Cardiac septum (tissue), 1 donor: ENCODE measurements around the gene AJUBA. TPM values are rescaled to one million over a fixed set of nuclear protein-coding genes. Genes with fewer than 3 reads are reported as not detected.
"Not testable (repeated sequence)": the region's sequence is repeated elsewhere in the genome, so short reads cannot be mapped to it uniquely, and the experiment has no call there.

ENCODE experiments used
- DNase-seq: peaks from one replicate; pipeline ENCODE4 v3.0.0-alpha.2; 2020; ENCODE audit warnings: low spot score
- intact Hi-C: fragments of 100-400 bp; cut with DNase I; formaldehyde crosslinking; loops from one replicate; pipeline ENCODE4 v1.14.0; 2022
- total RNA-seq: library from RNA; stranded (reverse); fragmentation: NEBNext Ultra II Directional; extraction: Animal tissue kit (Norgen Biotek cat#: 25700); gene quantifications from one replicate; pipeline ENCODE4 v1.2.1, GENCODE V29; 2021
- donor health status: DM: no; HTN: no; CAD: no.

The AJUBA gene
- total RNA-seq, 1 donor from 2014 or later = 14.0 TPM

- intact Hi-C loops = loop anchor here (5.0 kb wide), 1 partner anchor 48 kb away; the partner anchor contains the start of gene CDH24
These were observed 26.5 kb upstream of the AJUBA start for GRCh38 chr14:23008831-23009230.

DNA sequence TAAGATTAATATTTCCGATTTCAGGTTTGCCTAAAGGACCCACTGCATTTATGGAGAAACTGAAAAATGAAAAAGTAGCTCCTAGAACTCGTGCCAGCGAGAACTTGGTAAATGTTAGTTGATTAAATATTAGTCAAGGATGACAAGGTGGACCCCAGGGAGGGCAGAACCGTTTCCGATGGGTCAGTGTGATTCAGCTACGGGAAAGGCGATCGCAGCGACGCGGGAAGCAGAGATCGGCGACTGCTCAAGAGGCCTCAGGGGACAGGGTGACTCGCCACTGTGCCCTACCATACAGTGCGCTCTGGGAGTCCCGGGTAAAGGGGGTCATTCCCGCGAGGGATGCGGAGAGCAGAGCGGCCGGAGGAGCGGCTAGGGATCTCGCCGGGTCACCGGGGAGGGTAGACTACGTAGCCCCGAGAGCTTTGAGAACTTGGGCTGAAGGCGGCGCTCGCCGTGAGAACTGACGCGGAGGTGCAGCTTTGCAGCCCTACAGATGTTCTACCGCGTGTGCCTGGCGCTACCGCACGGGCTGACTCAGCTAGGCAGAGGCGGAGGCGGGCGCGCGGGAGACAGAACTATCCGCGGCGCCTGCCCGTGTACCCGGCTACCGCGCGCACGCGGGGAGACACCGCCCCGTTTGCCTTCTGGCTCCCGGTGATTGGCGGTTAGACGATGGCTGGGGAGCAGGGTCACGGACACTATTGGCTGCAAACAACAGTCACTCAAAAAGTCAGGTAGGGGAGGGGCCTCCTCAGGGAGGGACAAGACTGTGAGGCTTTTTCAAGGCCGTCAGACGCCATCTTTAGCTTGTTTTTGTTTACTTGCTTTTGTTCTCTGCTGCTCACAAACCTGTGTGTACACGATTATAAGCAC, 24.4 kb upstream of the AJUBA start:
- DNase-seq = peak; percentile 98
- intact Hi-C loops = loop anchor here (5.0 kb wide), 1 partner anchor 51 kb away; the partner anchor contains the start of gene CDH24

More at GRCh38 chr14:23008831-23009230, 26.5 kb upstream of the AJUBA start:
- no peak for DNase-seq

- DNase-seq = no peak
- intact Hi-C loops = loop anchor here (5.0 kb wide), 1 partner anchor 51 kb away; the partner anchor contains the start of gene CDH24
These were observed 23.8 kb upstream of the AJUBA start for GRCh38 chr14:23006188-23006534.

DNA sequence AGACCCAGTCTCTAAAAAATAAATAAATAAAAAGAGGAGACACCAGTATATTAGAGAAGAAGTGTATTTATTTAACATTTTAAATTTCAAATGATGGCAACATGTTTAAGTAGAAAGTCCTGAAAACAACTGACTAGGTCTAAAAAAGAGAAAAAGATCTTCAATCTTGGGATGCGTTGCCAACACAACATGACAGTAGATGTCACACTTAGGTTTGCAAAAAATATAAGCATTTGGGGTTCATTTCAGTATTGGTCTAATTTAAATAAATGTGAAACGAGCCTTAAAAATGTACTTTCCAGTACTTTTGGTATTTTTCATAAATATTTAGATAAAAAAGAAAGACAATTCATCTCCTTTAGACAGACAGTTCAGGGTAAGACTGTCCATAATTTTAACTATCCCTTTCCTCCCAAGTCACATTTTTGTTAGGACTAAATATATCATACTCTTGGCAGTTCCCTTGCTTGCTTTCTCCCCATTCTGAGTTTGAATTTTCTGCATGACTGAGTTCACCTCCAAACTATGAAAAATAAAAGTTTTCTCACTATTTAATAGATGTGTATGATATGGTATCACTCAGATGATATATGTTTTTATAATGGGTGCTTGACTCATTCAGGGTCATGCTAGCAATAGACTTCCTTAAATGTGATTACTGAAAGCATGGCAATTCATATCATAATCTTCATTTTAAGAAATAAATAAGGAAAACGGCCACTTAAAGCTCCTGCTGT, 23.3 kb upstream of the AJUBA start:
- DNase-seq = no peak
- intact Hi-C loops = loop anchor here (5.0 kb wide), 1 partner anchor 52 kb away; the partner anchor contains the start of gene CDH24

- intact Hi-C loops = not testable (repeated sequence)
These were observed 21.9 kb upstream of the AJUBA start for GRCh38 chr14:23004274-23004673.

DNA sequence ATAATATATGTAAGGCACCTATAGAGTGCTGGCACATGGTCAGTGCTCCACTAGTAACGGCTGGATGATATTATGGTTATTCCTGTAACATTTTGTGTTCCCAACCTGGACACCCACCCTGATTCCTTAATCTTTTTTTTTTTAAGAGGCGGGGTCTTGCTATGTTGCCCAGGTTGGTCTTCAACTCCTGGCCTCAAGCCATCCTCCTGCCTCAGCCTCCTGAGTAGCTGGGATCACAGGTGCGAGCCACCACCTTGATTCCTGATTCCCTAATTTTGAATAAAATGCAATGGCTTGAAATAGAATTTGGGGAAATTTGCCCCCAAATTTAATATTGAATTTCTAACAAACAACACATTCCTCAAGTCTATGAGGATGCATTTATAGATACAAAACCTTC, 20.2 kb upstream of the AJUBA start:
- DNase-seq = no peak
- intact Hi-C loops = no loop called here

More at GRCh38 chr14:23004274-23004673, 21.9 kb upstream of the AJUBA start:
- DNase-seq = not testable (repeated sequence)

- intact Hi-C loops = no loop called here
- no peak for DNase-seq
These were observed 18.5 kb upstream of the AJUBA start for GRCh38 chr14:23000860-23001259.

- intact Hi-C loops = no loop called here
- DNase-seq = no peak
These were observed 16.1 kb upstream of the AJUBA start for GRCh38 chr14:22998329-22999012.

DNA sequence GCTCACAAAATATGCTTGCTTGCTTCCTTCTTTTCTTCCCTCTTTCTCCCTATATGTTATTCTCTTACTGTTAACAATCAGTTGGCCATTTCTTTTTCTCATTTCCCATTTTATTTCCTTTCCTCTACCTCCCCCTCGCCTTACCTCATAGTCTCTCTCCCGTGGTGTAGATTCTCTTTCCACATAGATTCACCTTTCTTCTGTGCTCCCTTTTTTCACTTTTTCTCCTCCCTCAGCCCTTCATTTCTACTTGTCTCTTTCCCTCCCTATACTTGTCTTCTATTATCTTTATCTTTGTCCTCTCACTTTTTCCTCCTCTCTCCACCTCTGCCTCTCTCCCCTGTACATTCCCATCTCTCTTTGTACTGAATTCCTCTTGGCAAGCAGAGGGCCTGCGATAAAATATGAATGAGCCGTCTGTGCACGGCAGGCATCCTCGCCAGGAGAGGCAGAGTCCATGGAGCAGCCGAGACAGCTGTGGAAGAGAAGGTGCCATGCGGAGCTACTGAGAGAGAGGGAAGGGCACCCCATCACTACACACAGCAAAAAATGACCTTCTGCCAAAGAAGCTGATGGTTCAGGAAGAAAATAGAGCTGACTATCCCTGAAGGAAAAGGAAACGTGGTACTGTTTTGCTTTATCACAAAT, 15.4 kb upstream of the AJUBA start:
- intact Hi-C loops = no loop called here

GRCh38 chr14:22996768-22997654, 14.7 kb upstream of the AJUBA start:
- intact Hi-C loops = no loop called here
- no peak for DNase-seq

More for the DNA sequence above, 15.4 kb upstream of the AJUBA start:
- DNase-seq = no peak

DNA sequence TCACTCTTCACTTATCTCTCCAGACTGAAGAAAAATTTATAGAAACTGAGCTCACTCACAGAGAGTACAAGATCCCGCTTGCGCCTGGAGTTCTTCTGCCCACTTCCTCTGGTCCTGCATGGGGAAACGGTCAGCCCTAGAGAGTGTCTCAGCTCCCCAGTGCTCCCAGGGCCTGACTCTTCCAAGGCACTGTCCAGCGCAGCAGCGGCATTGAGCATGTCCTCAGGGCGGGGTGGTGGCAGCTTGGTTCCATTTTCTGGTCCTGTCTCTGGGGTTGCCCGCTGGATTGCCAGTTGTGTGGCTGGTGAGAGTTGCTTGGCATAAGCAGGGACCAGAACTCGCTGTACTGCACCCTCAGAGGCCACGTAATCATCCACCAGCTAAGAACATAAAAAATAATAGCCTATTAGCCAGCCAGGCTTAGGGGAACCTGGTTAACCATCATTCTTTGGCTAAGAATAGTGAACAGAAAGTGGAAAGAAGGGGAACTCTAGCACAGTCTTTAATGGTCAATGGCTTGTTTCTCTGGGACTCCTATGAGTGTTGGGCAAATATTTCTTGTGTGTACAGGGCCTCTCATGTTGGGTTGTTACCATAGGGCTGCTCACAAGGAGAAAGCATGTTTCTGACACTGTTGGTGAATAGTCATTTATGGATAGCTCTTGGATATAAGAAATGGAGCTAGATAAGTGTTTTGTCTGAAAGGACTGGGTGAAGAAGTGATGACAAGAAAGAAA, 13.7 kb upstream of the AJUBA start:
- intact Hi-C loops = no loop called here
- no peak for DNase-seq

- no peak for DNase-seq
- intact Hi-C loops = no loop called here
These were observed 12.5 kb upstream of the AJUBA start for GRCh38 chr14:22994762-22995275.

GRCh38 chr14:22993517-22993916, 11.2 kb upstream of the AJUBA start:
- intact Hi-C loops = no loop called here

DNA sequence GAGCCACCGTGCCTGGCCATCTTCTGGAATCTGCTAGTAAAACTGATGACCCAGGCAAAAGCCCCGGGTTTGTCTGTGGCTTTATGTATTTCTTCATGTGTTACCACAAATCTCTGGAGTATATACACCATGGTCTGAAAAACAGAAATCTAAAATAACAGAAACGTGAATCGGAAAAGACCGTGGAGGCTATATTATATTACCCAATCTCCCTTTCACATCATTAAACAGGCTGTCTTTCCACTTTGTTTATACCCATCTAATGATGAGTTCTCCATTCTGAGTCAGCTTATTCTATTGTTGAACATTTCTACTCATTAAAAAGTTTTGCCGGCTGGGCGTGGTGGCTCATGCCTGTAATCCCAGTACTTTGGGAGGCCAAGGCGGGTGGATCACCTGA, 9.5 kb upstream of the AJUBA start:
- intact Hi-C loops = no loop called here
- no peak for DNase-seq

More at GRCh38 chr14:22993517-22993916, 11.2 kb upstream of the AJUBA start:
- no peak for DNase-seq

GRCh38 chr14:22987291-22987690, 4.9 kb upstream of the AJUBA start:
- DNase-seq = no peak
- intact Hi-C loops = no loop called here

DNA sequence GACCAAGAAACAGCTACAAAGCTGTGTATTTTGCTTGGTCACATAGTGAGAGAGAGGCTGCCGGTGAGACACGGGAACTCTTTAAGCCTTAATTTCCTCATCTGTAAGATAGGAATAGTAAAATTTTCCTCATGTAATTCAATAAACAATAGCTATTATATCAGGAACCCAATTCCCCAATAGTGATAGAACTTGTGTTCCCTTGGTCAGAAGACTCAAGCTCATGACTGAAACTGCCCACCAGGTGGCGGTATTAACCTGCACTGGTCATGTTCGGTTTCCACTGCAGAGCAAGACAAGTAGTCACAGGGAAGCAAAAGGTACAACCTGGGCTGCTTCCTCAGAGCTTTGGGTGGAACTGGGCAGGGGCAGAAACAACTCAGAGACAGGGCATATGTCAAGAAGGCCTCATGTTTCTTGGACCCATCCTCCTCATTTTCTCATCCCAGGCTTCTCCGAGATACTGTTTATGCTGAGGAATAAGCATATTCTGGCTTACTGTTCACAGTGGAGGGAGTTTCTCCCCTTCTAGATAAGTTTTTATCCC, 4.2 kb upstream of the AJUBA start:
- peak; percentile 95 for DNase-seq
- intact Hi-C loops = loop anchor here (1.0 kb wide), 1 partner anchor 72 kb away; no protein-coding TSS in a partner anchor

DNA sequence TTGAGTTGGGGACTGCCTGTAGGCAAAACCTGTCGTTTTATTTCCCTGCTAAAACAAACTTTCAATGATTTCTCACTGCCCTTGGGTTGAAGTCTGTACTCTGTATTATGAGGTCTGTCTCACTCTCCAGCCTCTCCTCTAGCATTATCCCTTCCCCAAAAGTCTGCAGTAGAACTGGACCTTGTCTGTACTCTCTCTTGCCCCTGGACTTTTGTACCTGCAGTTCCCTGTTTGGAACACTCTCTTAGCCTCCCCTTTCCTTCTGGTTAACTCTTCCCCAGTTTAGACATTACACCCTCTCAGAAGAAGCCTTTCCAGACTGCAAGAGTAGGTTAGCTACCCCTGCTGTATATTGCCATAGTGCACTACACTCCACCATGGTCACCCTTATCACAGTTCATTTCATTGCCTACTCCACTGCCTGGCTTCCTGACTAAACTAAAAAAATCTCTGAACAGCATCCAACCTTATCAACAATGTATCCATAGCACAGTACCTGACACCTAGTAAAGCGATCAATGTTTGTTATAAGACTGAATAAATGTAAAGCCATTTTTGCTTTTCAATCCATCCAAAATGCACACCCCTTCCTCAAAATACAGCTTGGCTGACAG, 3.6 kb upstream of the AJUBA start:
- no peak for DNase-seq
- intact Hi-C loops = loop anchor here (1.0 kb wide), 1 partner anchor 72 kb away; no protein-coding TSS in a partner anchor
